GM18909 (cell line): ENCODE data around the gene SNUPN.

Experiments
- ATAC-seq: cut with Tn5 transposase; IDR thresholded peaks from one replicate; pipeline ENCODE4 v1.9.1; 2021; ENCODE audit warnings: mild to moderate bottlenecking; ENCODE audit not compliant: unreplicated experiment, poor library complexity

Gene SNUPN

GRCh38 chr15:75625542-75626347, at the start of gene SNUPN:
Gene SNUPN (minus strand): TSS chr15:75625725. CDS start chr15:75621051, 4,674 bp downstream.
- peak; percentile 83 for ATAC-seq

DNA sequence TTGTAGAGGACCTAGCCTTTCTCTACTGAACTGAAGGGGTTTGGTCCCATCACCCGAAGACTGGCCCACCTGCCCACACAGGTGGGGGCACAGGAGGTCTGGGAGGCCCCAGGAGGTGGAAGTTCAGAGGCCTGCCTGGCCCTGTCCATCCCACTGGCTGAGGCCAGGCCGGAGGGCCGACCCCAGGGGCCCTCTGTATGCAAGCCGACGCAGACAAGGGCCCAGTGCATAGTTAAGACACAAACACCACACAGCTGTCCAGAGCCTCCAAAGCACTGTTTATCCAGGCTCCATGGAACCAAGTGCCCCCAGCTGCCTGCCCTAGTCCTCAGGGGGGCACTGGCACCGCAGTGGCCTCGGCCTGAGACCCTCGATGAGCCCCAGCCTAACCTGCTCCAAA, 48.8 kb upstream of the SNUPN start:
- ATAC-seq: no peak

DNA sequence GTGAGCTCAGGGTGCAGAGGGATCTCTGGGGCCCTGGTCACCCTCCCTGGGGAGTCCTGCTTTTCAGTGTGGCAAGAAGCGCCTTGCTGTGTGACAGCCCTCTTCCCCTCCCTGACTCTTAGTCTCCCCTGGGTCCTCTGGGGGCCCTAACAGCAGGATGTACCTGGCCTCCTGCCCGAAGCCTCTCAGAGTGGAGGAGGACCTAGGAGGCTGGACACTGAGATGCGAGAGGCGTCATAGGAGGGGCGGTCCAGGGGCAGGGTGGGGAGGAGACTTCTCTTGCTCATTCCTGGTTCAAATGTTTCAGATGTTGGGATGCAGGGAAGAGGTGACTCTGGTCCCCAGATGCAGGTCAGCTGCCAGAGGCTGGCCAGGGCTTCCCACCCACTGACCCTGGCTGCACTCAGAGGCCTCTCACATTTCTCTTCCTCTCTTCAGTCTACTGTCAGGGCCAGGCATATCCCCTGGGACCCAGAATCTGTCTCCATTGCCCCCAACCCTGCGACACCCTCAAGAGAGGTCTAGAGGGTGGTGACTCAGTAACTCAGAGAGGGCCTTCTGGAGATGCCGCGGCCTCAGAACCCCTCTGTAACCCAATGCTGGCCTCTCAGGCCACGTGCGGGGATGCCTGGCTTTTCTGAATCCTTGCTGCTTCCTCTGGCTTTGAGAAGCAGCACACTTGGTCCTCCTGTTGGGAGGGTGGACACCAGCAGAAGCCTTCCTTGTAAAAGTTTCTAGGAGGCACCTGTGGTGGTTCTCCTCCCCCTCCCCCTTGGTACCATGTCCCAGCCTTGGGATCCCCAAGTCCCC, 48.1 kb upstream of the SNUPN start:
- ATAC-seq: no peak

- no peak for ATAC-seq
Measured at GRCh38 chr15:75672646-75673425, 47.3 kb upstream of the SNUPN start.

DNA sequence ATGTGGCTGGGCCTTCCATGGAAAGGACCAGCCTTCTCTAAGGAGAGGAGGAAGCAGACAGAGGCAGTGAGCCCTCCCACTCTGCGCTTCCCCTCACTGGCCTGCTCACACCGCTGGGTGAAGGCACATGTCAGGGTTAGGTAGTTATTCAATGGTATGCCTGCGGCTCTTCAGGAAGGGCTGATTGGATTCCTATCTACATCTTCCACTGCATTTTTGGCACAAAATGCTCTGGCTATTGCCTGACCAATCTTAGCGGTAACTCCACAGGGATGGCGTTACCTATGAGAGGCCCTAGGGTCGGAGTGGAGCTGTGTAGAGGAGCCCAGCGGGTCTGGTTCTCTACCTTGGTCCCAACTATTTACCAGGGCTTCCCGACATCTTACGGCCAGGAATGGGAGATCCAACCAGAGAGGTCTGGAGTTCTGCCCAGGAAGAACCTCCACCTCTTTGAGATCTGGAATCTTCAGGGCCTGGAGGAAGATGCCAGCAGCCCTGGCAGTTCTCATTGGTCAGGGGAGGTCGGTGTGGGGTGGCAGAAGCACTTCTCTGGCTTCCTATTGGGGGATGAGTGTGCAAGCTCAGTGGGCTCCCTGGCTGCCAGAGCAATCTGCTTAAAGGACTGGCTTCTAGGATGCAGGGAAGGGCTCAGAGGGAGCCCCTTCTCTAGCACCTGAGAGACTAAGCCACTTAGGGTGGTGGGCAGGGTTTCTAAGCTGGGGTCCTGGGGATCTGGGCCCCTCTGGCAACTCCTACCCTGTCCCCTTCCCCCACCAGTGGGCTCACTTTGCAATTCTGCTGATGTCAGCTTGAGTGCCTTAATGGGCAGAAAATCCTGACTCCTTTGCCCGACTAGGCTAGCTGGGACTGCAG, 46.4 kb upstream of the SNUPN start:
- no peak for ATAC-seq

GRCh38 chr15:75669879-75670212, 44.3 kb upstream of the SNUPN start:
- no peak for ATAC-seq

DNA sequence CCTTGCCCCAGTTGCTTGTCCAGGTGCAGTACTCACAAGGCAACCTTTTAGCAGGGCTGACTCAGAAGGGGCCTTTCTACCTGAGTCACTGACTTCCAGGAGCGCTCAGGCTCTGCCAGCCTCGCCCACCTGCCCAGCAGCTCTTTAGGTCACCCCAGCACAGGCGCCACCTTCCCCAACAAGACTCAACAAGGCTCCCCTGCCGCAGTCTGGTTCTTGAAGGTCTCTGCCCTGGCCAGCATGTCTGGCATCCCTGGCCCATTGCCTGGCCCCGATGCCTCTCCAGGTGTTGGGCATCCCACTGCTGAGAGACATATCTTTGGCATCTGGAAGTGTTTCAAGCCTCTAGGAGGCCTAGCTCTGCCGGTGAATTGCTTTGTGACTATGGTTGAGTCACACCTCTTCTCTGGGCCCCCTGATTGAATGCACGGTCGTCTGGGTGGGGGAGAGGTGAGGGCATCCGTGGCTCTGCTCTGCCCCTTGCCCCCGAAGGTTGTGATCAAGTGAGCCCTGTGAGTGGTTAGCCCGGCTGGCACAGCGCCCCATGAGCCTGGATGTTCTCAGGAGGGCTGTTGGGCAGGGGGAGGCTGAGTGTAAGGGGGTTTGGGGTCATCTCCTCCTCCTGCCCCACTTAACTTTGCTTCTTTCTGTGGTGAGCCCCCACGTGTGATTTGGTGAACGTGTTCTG, 43.8 kb upstream of the SNUPN start:
- ATAC-seq: no peak

DNA sequence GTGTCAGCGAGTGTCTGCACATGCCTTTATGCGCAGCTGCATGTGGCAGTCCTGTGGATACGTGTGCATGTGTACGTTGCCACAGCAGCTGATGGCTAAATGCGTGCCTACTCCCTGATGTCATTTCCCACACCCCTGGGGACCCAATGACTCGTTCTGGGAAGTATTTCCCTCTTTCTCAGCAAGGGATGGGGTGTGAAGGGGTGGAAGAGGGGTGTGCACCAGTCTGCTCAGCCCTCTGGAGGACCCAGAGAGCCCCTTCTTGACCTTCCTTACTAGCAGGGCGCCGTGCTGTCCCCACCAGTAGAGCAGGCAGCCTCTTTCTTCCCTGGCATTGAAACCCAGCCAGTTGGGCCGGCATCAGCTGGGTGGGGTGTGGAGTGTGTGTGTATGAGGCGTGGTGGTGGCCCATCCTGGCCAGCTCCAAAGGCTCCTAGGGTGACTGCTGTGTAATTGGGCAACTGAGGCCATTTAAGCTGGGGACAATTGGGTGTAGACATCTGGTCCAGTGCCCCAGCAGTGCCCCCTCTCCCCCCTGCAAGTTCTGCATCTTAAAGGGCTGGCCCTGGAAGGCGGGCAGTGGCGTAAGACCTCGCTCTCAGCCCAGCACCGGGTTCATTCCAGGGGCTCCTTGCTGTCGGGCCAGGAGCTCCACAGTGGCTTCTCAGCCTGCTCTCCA, 41.4 kb upstream of the SNUPN start:
- no peak for ATAC-seq

- ATAC-seq: no peak
Measured at GRCh38 chr15:75663931-75664421, 38.5 kb upstream of the SNUPN start.

DNA sequence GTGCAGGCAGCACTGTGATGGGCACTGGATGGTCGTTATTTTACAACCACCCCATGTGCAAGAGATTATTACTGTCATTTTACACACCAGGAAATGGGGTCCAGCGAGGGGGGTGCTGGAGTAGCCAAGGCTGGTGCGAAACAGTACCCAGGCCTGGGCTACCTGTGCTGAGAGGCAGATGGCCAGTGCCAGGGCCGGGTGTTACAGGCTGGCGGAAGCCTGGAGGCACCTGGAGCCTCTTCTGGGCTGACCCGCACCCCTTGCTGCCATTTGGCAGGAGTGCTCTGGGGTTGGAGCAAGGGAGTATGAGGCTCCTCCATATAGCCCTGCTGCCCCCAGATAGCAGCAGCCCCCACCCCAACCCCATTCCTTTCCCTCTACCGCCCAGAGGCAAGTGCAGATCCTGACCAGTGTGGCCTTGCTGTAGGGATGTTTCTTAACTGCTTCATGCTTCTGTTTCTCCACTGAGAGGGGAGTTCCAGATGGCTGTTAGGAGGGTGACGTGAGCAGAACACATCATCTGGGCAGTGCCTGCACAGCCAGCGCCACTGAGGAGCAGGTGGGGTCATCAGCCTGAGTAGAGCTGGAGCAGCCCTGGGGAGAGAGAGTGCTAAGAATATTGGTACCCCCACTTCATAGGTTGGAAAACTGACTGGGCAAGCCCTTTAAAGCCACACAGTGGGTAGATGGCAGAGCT, 37.4 kb upstream of the SNUPN start:
- ATAC-seq: no peak

DNA sequence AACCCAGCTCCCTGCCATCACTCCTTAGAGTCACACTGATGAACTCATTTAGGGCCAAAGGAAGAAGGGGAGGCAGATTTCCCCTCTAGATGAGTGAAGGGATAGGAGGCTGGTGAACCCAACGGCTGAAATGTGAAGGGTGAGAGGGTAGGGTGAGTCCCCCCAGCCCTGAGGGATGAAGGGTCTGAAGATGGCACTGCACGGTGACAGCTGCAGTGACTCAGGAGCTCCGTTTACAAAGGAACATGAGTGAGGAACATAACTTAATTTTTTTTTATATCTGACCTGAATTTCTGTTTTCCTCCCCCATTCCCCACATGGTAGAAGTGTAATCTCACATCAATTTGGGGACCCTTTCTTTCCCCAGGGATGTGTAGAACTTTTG, 36.2 kb upstream of the SNUPN start:
- ATAC-seq: no peak

- no peak for ATAC-seq
Measured at GRCh38 chr15:75661100-75661755, 35.7 kb upstream of the SNUPN start.

DNA sequence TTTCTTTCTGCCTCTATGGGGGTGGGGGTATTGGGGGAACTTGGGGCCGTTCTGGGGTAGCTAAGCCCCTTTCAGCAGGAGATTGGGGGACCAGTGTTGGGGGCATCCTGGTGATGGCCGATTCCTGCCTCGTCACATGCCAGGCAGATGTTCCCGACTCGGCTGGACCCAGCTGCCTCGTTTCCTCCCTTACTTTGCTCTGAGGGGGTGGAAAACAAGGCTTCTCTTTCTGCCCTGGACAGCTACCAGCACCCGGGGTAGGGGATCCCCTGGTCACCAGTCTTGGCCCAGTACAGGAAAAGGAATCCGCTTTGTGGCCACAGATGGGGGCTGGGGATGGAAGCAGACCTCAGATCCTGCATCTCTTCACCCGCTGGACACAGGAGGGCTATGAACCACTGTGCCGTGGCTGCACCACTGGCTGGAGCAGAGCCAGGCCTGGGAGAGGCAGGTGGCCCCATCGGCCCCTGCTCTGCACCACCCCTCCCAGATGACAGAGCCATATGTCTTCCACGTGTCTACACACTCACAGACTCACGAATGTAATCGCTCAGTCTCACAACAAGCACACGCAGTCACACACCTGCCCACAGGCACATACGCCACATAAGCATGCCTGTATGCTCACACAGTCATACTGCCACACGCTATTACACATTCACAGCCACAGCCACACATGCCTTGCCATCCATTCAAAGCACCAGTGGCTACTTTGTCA, 34.6 kb upstream of the SNUPN start:
- no peak for ATAC-seq

DNA sequence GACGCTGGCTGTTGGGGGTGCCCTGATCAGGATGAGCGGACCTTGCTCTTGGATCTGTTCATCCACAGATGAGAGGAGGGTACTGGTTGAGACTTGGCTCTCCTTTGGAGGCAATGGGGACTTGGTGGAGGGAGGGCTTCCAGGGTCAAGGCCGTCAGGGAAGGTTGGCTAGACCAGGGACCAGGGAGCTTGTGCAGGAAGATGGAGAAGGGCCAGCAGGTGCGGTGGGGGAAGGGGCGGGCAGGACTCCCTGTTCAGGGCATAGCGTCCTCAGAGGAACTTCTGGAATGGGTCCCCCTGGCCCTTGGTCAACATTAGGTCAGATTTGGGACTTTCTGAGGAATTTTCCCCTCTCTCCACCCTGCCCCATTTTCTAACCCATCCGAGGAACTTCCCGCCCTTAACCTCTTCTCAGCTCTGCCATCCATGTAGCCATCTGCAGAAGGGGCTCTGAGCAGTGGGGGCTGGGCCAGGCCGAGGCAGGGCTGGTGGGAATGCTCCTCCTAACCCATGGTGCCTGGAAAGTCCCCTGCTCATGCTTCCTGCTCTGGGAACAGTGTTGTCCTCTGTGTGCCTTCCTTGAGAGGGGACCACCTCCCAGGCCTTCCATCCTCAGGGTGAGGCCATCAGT, 33.7 kb upstream of the SNUPN start:
- no peak for ATAC-seq

- no peak for ATAC-seq
Measured at GRCh38 chr15:75656813-75657212, 31.3 kb upstream of the SNUPN start.

DNA sequence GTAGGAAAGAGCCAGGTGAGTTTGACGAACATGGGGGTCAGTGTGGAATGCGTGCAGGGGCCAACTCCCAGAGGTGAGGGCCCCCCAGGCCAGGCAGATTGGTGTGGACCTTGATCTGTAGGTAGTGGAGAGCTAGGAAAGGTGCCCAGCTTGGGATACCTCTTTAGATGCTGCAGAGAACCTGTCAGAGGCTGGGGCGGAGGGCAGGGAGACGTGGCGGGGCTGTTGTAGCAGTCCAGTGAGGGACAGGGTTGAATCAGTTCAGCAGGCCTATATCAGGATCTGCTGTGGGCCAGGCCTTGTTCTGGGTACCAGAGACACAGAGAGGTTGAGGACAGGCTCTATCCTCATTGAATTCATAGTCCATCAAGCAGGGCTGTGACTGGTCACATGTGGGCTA, 30.8 kb upstream of the SNUPN start:
- ATAC-seq: no peak

DNA sequence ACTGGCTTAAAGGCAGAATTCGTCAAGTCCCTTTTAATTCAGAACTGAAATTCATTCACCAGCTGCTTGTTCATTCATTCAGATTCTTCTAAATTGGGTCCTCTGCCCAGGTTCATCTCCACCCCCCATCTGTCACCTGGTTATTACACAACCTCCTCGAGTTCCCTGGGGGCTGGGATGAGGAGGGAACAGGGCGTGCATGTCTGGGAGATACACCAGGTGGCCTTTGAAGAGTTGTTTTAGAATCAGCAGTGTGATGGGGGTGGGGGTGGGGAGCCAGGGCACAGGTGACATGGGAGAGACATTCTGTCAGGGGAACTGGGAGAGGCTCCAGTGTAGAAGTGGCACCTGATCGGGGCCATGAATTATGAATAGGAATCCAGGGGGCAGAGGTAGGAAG, 30.4 kb upstream of the SNUPN start:
- ATAC-seq: no peak
